Kidney (tissue), 14 donors: ENCODE measurements around the gene RFX7. TPM values are rescaled to one million over a fixed set of nuclear protein-coding genes. Genes with fewer than 3 reads are reported as not detected.

Experiments
- DNase-seq, 5 donors: peaks; one replicate each; pipeline ENCODE4 v3.0.0-alpha.2; 2013 to 2020
- FAIRE-seq: peaks from 2 replicates; lab custom pipeline; 2012; peaks lifted over from hg19 to GRCh38; lab: Jason Lieb, UNC
- H3K27ac ChIP-seq, 2 donors: one replicate each; pipeline ENCODE4 v1.7.0; 2013; ENCODE audit warnings: low read depth in 2 of 2, low read length in 2 of 2, inconsistent platforms in 1 of 2
- H3K27me3 ChIP-seq: one replicate; pipeline ENCODE4 v1.7.1; 2013; ENCODE audit warnings: low read length, inconsistent platforms; ENCODE audit not compliant: control insufficient read depth, insufficient read depth
- H3K36me3 ChIP-seq, 3 donors: one replicate each; pipeline versions ENCODE4 v1.7.0 to v1.7.1; 2013; ENCODE audit warnings: low read length in 3 of 3, control low read depth in 1 of 3, inconsistent platforms in 1 of 3; ENCODE audit not compliant: insufficient read depth in 3 of 3, control insufficient read depth in 2 of 3
- H3K4me1 ChIP-seq, 3 donors: one replicate each; pipeline versions ENCODE4 v1.7.0 to v1.7.1; 2013; ENCODE audit warnings: low read length in 3 of 3, inconsistent platforms in 1 of 3, low read depth in 1 of 3; ENCODE audit not compliant: control insufficient read depth in 2 of 3, insufficient read depth in 2 of 3
- H3K4me3 ChIP-seq, 3 donors: one replicate each; pipeline versions ENCODE4 v1.7.0 to v1.8.1; 2013; ENCODE audit warnings: low read length in 3 of 3, control low read depth in 1 of 3, inconsistent platforms in 1 of 3
- H3K9ac ChIP-seq, 3 donors: one replicate each; pipeline versions ENCODE4 v1.7.0 to v1.7.1; 2013; ENCODE audit warnings: low read length in 3 of 3, control low read depth in 1 of 3, inconsistent platforms in 1 of 3
- H3K9me3 ChIP-seq, 3 donors: one replicate each; pipeline versions ENCODE4 v1.7.0 to v1.7.1; 2013; ENCODE audit warnings: low read length in 3 of 3, control low read depth in 1 of 3, inconsistent platforms in 1 of 3; ENCODE audit not compliant: control insufficient read depth in 2 of 3, insufficient read depth in 1 of 3
- CTCF ChIP-seq: IDR thresholded peaks from 3 replicates; pipeline ENCODE4 v1.5.1; 2012; ENCODE audit warnings: mild to moderate bottlenecking, moderate library complexity, borderline replicate concordance; ENCODE audit not compliant: insufficient read depth; ENCODE audit errors: extremely low read depth
- intact Hi-C: fragments of 100-400 bp; cut with DNase I; formaldehyde crosslinking; loops from one replicate; pipeline ENCODE4 v1.11.1; 2022
- polyA plus RNA-seq: library from polyadenylated mRNA; stranded (reverse); fragments of 350-450 nt; fragmentation: Illumina TruSeq; extraction: RNeasy Lipid Tissue Mini Kit (QIAGEN cat#74804); gene quantifications from one replicate; pipeline ENCODE4 v1.2.3, GENCODE V29; 2014; ENCODE audit warnings: low read depth, low replicate concordance; ENCODE audit not compliant: insufficient read depth
- total RNA-seq: library from RNA; stranded (reverse); fragmentation: NEBNext Ultra II Directional; extraction: Animal tissue kit (Norgen Biotek cat#: 25700); gene quantifications from one replicate; pipeline ENCODE4 v1.2.1, GENCODE V29; 2021
- donor health status: control.
- donor health status: control.
- donor health status: control.
- donor health status: control.
- donor health status: control.
- donor health status: DM: yes; HTN: yes; CAD: no.
- donor health status: Normal renal cell carcinoma (clear cell type).

RFX7 gene
- total and polyA plus RNA-seq, 2 donors from 2014 or later, result 1.6 to 15.2 TPM

- Histone ChIP-seq H3K4me3 (no peak overlapping the region), H3K4me1 (peaks cover 0 to 9% (median 0%) of the 10 kb centered on the region in 3 donors), H3K9me3 (peaks cover 0 to 4% (median 0%) of the 10 kb centered on the region in 3 donors), H3K27me3 (no peaks in the 10 kb centered on the region), H3K9ac (no peak overlapping the region), H3K27ac (no peak overlapping the region), H3K36me3 (no peaks in the 10 kb centered on the region)
- TF ChIP-seq CTCF, result no peak
- intact Hi-C loops, result no loop called here
- DNase-seq (no peak), FAIRE-seq (no peak)
Observed at GRCh38 chr15:56038707-56039106, 205.0 kb downstream of the RFX7 start.

- Histone ChIP-seq H3K4me1 (peaks cover 0 to 9% (median 0%) of the 10 kb centered on the region in 3 donors), H3K4me3 (no peak overlapping the region), H3K9ac (no peak overlapping the region), H3K9me3 (no peaks in the 10 kb centered on the region), H3K27me3 (no peaks in the 10 kb centered on the region), H3K27ac (no peak overlapping the region), H3K36me3 (no peaks in the 10 kb centered on the region)
- intact Hi-C loops, result no loop called here
- TF ChIP-seq CTCF, result no peak
- FAIRE-seq (no peak), DNase-seq (peak in 1 of 5 donors; percentile 33)
Observed at GRCh38 chr15:56038015-56038414, 205.7 kb downstream of the RFX7 start.

Other genes starting within 250 kb of the RFX7 start
- gene TEX9, start 121.5 kb upstream of the RFX7 start, total RNA-seq, result 35.2 TPM
- gene TEX9, start 121.5 kb upstream of the RFX7 start, polyA plus RNA-seq, result 9.4 TPM
- gene MNS1, start 221.3 kb upstream of the RFX7 start, total RNA-seq, result 5.6 TPM
- 6.9 TPM for gene MNS1, start 221.3 kb upstream of the RFX7 start, polyA plus RNA-seq